ENCODE data around the gene PEX5L. TPM values are rescaled to one million over a fixed set of nuclear protein-coding genes. Genes with fewer than 3 reads are reported as not detected.

The PEX5L gene
- total RNA-seq, 4 donors from 2014 or later: 0.16 TPM; not detected in 3

DNA sequence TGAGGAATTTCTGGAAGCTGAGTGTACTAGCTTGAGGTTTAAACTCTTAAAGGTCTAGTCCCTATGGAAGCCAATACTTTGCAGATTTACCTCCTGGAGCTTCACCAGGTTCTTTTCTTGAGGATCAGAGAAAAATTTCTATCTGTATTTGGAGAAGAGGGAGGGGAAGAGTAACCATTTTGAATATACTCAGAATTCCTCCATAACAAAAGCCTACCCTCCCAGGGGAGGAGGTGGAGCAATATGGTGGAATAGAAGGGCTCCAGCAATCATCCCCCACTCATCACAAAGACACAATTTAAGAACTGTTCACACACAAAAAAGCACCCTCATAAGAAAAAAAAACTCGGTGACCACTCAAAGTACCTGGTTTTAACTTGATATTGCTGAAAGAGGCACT, 36.0 kb upstream of the PEX5L start:
- TF ChIP-seq CTCF (IDR thresholded peaks at IDR 0.05): no peak
- TF ChIP-seq EP300 (IDR thresholded peaks at IDR 0.05): no peak
- TF ChIP-seq POLR2A (IDR thresholded peaks at IDR 0.05): no peak
- TF ChIP-seq POLR2AphosphoS5 (IDR thresholded peaks at IDR 0.05): no peak
- no peaks in the 10 kb centered on the region for H3K4me1 ChIP-seq
- DNase-seq (ENCODE audit: low spot score in 2 of 2): no peak
- no peak overlapping the region for H3K27ac ChIP-seq
- no peaks in the 10 kb centered on the region for H3K27me3 ChIP-seq
- H3K36me3 ChIP-seq: no peaks in the 10 kb centered on the region
- no peaks in the 10 kb centered on the region for H3K9me3 ChIP-seq
- 68% methylated on average over 1 of the region's 1 CpG for WGBS
- no peak overlapping the region for H3K4me3 ChIP-seq

GRCh38 chr3:180070925-180071324, 34.2 kb upstream of the PEX5L start:
- no peak overlapping the region for H3K4me3 ChIP-seq
- H3K27ac ChIP-seq: no peak overlapping the region
- no peaks in the 10 kb centered on the region for H3K36me3 ChIP-seq
- H3K9me3 ChIP-seq: no peaks in the 10 kb centered on the region
- H3K27me3 ChIP-seq: no peaks in the 10 kb centered on the region
- no peaks in the 10 kb centered on the region for H3K4me1 ChIP-seq
- WGBS: 75% methylated on average over 3 of the region's 3 CpGs
- TF ChIP-seq CTCF (IDR thresholded peaks at IDR 0.05) (no peak), POLR2AphosphoS5 (IDR thresholded peaks at IDR 0.05) (no peak), EP300 (IDR thresholded peaks at IDR 0.05) (no peak), POLR2A (IDR thresholded peaks at IDR 0.05) (no peak)
- DNase-seq (ENCODE audit: low spot score in 2 of 2): no peak

- Histone ChIP-seq H3K9me3 (no peaks in the 10 kb centered on the region), H3K27ac (no peak overlapping the region), H3K4me3 (no peak overlapping the region), H3K27me3 (no peaks in the 10 kb centered on the region), H3K36me3 (no peaks in the 10 kb centered on the region), H3K4me1 (no peaks in the 10 kb centered on the region)
- TF ChIP-seq EP300 (IDR thresholded peaks at IDR 0.05) (no peak), POLR2A (IDR thresholded peaks at IDR 0.05) (no peak), CTCF (IDR thresholded peaks at IDR 0.05) (no peak), POLR2AphosphoS5 (IDR thresholded peaks at IDR 0.05) (no peak)
- WGBS: 75% methylated on average over 1 of the region's 1 CpG
- DNase-seq (ENCODE audit: low spot score in 2 of 2): no peak
Observed at GRCh38 chr3:180068023-180068422, 31.3 kb upstream of the PEX5L start.

DNA sequence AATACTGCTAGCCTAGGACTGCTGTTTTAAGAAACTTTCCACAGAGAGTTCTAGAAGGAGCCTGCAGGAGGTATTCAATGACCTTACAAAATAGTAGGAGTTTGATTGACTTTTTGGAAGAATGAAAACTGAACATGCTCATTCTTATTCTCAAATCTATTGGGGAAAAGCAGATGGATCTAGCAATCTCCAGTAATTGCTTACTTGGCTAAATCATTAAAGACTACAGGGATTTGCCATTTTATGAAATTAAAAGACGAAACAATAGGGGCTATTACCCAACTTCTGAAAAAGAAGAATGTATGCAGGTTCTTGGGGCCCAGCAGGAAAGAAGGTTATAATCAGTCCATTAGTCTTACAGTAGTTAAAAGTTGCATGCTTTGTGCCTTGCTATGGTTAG, 29.9 kb upstream of the PEX5L start:
- no peak overlapping the region for H3K4me3 ChIP-seq
- TF ChIP-seq POLR2A (IDR thresholded peaks at IDR 0.05): no peak
- no peak for TF ChIP-seq CTCF (IDR thresholded peaks at IDR 0.05)
- TF ChIP-seq EP300 (IDR thresholded peaks at IDR 0.05): no peak
- TF ChIP-seq POLR2AphosphoS5 (IDR thresholded peaks at IDR 0.05): no peak
- 73% methylated on average over 1 of the region's 1 CpG for WGBS

DNA sequence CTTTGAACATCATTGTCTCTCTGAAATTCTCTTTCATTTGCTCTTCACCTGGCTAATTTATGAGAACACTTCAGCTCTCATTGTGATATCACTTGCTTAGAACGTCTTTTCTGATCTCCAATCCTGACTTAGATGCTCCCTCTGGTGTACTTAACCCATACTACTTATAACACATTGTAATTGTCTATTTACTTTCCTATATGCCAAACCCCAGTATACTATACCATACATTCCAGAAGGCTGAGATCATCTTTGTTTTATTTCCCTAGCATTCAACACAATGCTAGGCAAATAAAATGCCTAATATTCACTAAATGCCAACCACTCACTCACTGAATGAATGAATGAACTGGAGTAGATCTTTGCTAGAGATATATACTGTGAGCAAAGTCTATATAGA, 27.0 kb upstream of the PEX5L start:
- no peak for DNase-seq (ENCODE audit: low spot score in 2 of 2)
- Histone ChIP-seq H3K4me1 (no peaks in the 10 kb centered on the region), H3K36me3 (no peaks in the 10 kb centered on the region), H3K9me3 (no peaks in the 10 kb centered on the region), H3K27me3 (no peaks in the 10 kb centered on the region), H3K4me3 (no peak overlapping the region), H3K27ac (no peak overlapping the region)
- WGBS: 63% methylated on average over 1 of the region's 1 CpG
- TF ChIP-seq EP300 (IDR thresholded peaks at IDR 0.05): no peak
- no peak for TF ChIP-seq CTCF (IDR thresholded peaks at IDR 0.05)
- no peak for TF ChIP-seq POLR2AphosphoS5 (IDR thresholded peaks at IDR 0.05)
- no peak for TF ChIP-seq POLR2A (IDR thresholded peaks at IDR 0.05)

More for the DNA sequence above, 29.9 kb upstream of the PEX5L start:
- no peaks in the 10 kb centered on the region for H3K9me3 ChIP-seq
- H3K27me3 ChIP-seq: no peaks in the 10 kb centered on the region
- H3K27ac ChIP-seq: no peak overlapping the region
- H3K4me1 ChIP-seq: no peaks in the 10 kb centered on the region
- DNase-seq (ENCODE audit: low spot score in 2 of 2): no peak
- H3K36me3 ChIP-seq: no peaks in the 10 kb centered on the region

Data from suprapubic skin (tissue), 4 donors.